K562 (cell line): ENCODE results near the gene CTSG. TPM values are rescaled to one million over a fixed set of nuclear protein-coding genes. Genes with fewer than 3 reads are reported as not detected.

ENCODE experiments used
- polyA plus RNA-seq, 8 experiments: library from polyadenylated mRNA; depleted of rRNA in 4 of 8; stranded (reverse) in 5 of 8; unstranded in 3 of 8; fragments of >200 nt; fragmentation: Nextera tagmentation in 2 of 8; fragmentation: Illumina TruSeq in 1 of 8; extraction: Ambion mirVana in 2 of 8; extraction: Trizol in 1 of 8; gene quantifications; 2 replicates each; pipeline versions ENCODE4 v1.2.1 to v1.2.3, GENCODE V29; 2011 to 2014; ENCODE audit warnings: inconsistent platforms in 1 of 8, missing spikeins in 1 of 8
- total RNA-seq, 7 experiments: library from RNA; depleted of rRNA in 6 of 7; stranded (reverse); fragments of >200 nt in 6 of 7; fragmentation: Illumina TruSeq in 2 of 7; extraction: Trizol in 2 of 7; gene quantifications; 2 replicates each; pipeline versions ENCODE4 v1.2.1 to v1.2.3, GENCODE V29; 2011 to 2021; ENCODE audit warnings: low replicate concordance in 1 of 7

Gene CTSG
- total and polyA plus RNA-seq, 9 of the 15 experiments (the other 6 are each of a cell fraction or from before 2014, with no cell fraction given) = not detected

Other genes with a start within 250 kb of the CTSG start
Only the 7 nearest of the 10 such genes appear.
- gene NYNRIN, start 177.2 kb downstream of the CTSG start, total RNA-seq (2014; rRNA removed) = 0.37 and 0.54 TPM in 2 replicates
- 0.22 TPM in 2 replicates for gene NYNRIN, start 177.2 kb downstream of the CTSG start, total RNA-seq (2014; rRNA removed; fragmentation: Illumina TruSeq; extraction: Trizol)
- 0.14 and 0.23 TPM in 2 replicates for gene NYNRIN, start 177.2 kb downstream of the CTSG start, total RNA-seq (2015; rRNA removed; fragmentation: Illumina TruSeq; extraction: Trizol)
- gene NYNRIN, start 177.2 kb downstream of the CTSG start, total RNA-seq (2021) = 1.2 and 1.9 TPM in 2 replicates
- gene NYNRIN, start 177.2 kb downstream of the CTSG start, polyA plus RNA-seq (2011; rRNA removed) = 1.2 TPM in 2 replicates
- 0.58 and 0.61 TPM in 2 replicates for gene NYNRIN, start 177.2 kb downstream of the CTSG start, polyA plus RNA-seq (2014; fragmentation: Illumina TruSeq; extraction: Trizol)
- gene NYNRIN, start 177.2 kb downstream of the CTSG start, polyA plus RNA-seq (2014; fragmentation: Nextera tagmentation; extraction: Ambion mirVana) = under 1 TPM; 0.04 to 0.06 TPM
- 0.28 and 0.47 TPM in 2 replicates for gene NYNRIN, start 177.2 kb downstream of the CTSG start, polyA plus RNA-seq (2014; rRNA removed)
- 0.05 and 0.20 TPM in 2 replicates for gene CBLN3, start 146.6 kb downstream of the CTSG start, total RNA-seq (2014; rRNA removed)
- 0.10 and 0.11 TPM in 2 replicates for gene CBLN3, start 146.6 kb downstream of the CTSG start, total RNA-seq (2014; rRNA removed; fragmentation: Illumina TruSeq; extraction: Trizol)
- 0.19 and 0.25 TPM in 2 replicates for gene CBLN3, start 146.6 kb downstream of the CTSG start, total RNA-seq (2015; rRNA removed; fragmentation: Illumina TruSeq; extraction: Trizol)
- gene CBLN3, start 146.6 kb downstream of the CTSG start, total RNA-seq (2021) = 0.44 and 0.67 TPM in 2 replicates
- gene CBLN3, start 146.6 kb downstream of the CTSG start, polyA plus RNA-seq (2011; rRNA removed) = 0.59 and 0.66 TPM in 2 replicates
- 0.30 and 0.32 TPM in 2 replicates for gene CBLN3, start 146.6 kb downstream of the CTSG start, polyA plus RNA-seq (2014; fragmentation: Illumina TruSeq; extraction: Trizol)
- under 1 TPM in 1 of 2 experiments, not detected in 1; 0.06 TPM for gene CBLN3, start 146.6 kb downstream of the CTSG start, polyA plus RNA-seq (2014; fragmentation: Nextera tagmentation; extraction: Ambion mirVana)
- 0.05 and 0.27 TPM in 2 replicates for gene CBLN3, start 146.6 kb downstream of the CTSG start, polyA plus RNA-seq (2014; rRNA removed)
- 18.6 and 26.9 TPM in 2 replicates for gene KHNYN, start 146.3 kb downstream of the CTSG start, total RNA-seq (2014; rRNA removed)
- 13.6 and 14.2 TPM in 2 replicates for gene KHNYN, start 146.3 kb downstream of the CTSG start, total RNA-seq (2014; rRNA removed; fragmentation: Illumina TruSeq; extraction: Trizol)
- 14.5 and 14.6 TPM in 2 replicates for gene KHNYN, start 146.3 kb downstream of the CTSG start, total RNA-seq (2015; rRNA removed; fragmentation: Illumina TruSeq; extraction: Trizol)
- 20.0 and 26.0 TPM in 2 replicates for gene KHNYN, start 146.3 kb downstream of the CTSG start, total RNA-seq (2021)
- gene KHNYN, start 146.3 kb downstream of the CTSG start, polyA plus RNA-seq (2011; rRNA removed) = 12.4 and 14.8 TPM in 2 replicates
- gene KHNYN, start 146.3 kb downstream of the CTSG start, polyA plus RNA-seq (2014; fragmentation: Illumina TruSeq; extraction: Trizol) = 14.1 and 18.3 TPM in 2 replicates
- 1 to 10 TPM in 1 of 2 experiments, under 1 TPM in 1; 0.76 to 1.8 TPM for gene KHNYN, start 146.3 kb downstream of the CTSG start, polyA plus RNA-seq (2014; fragmentation: Nextera tagmentation; extraction: Ambion mirVana)
- 14.4 and 16.5 TPM in 2 replicates for gene KHNYN, start 146.3 kb downstream of the CTSG start, polyA plus RNA-seq (2014; rRNA removed)
- 19.8 and 21.7 TPM in 2 replicates for gene SDR39U1, start 133.5 kb downstream of the CTSG start, total RNA-seq (2014; rRNA removed)
- 8.8 and 10.4 TPM in 2 replicates for gene SDR39U1, start 133.5 kb downstream of the CTSG start, total RNA-seq (2014; rRNA removed; fragmentation: Illumina TruSeq; extraction: Trizol)
- 17.7 and 18.2 TPM in 2 replicates for gene SDR39U1, start 133.5 kb downstream of the CTSG start, total RNA-seq (2015; rRNA removed; fragmentation: Illumina TruSeq; extraction: Trizol)
- gene SDR39U1, start 133.5 kb downstream of the CTSG start, total RNA-seq (2021) = 34.5 and 36.8 TPM in 2 replicates
- gene SDR39U1, start 133.5 kb downstream of the CTSG start, polyA plus RNA-seq (2011; rRNA removed) = 33.2 and 38.4 TPM in 2 replicates
- 27.8 and 40.9 TPM in 2 replicates for gene SDR39U1, start 133.5 kb downstream of the CTSG start, polyA plus RNA-seq (2014; fragmentation: Illumina TruSeq; extraction: Trizol)
- 10 to 100 TPM; 11.0 to 18.6 TPM for gene SDR39U1, start 133.5 kb downstream of the CTSG start, polyA plus RNA-seq (2014; fragmentation: Nextera tagmentation; extraction: Ambion mirVana)
- gene SDR39U1, start 133.5 kb downstream of the CTSG start, polyA plus RNA-seq (2014; rRNA removed) = 53.7 and 56.1 TPM in 2 replicates
- gene CMA1, start 68.0 kb downstream of the CTSG start, total RNA-seq (2014; rRNA removed) = not detected in 2 replicates
- not detected in 2 replicates for gene CMA1, start 68.0 kb downstream of the CTSG start, total RNA-seq (2014; rRNA removed; fragmentation: Illumina TruSeq; extraction: Trizol)
- gene CMA1, start 68.0 kb downstream of the CTSG start, total RNA-seq (2015; rRNA removed; fragmentation: Illumina TruSeq; extraction: Trizol) = not detected in 2 replicates
- gene CMA1, start 68.0 kb downstream of the CTSG start, total RNA-seq (2021) = not detected in 2 replicates
- not detected in 2 replicates for gene CMA1, start 68.0 kb downstream of the CTSG start, polyA plus RNA-seq (2011; rRNA removed)
- gene CMA1, start 68.0 kb downstream of the CTSG start, polyA plus RNA-seq (2014; fragmentation: Illumina TruSeq; extraction: Trizol) = not detected in 2 replicates
- not detected for gene CMA1, start 68.0 kb downstream of the CTSG start, polyA plus RNA-seq (2014; fragmentation: Nextera tagmentation; extraction: Ambion mirVana)
- not detected in 2 replicates for gene CMA1, start 68.0 kb downstream of the CTSG start, polyA plus RNA-seq (2014; rRNA removed)
- not detected in 2 replicates for gene GZMH, start 33.4 kb upstream of the CTSG start, total RNA-seq (2014; rRNA removed)
- gene GZMH, start 33.4 kb upstream of the CTSG start, total RNA-seq (2014; rRNA removed; fragmentation: Illumina TruSeq; extraction: Trizol) = not detected in 2 replicates
- not detected in 2 replicates for gene GZMH, start 33.4 kb upstream of the CTSG start, total RNA-seq (2015; rRNA removed; fragmentation: Illumina TruSeq; extraction: Trizol)
- not detected in 2 replicates for gene GZMH, start 33.4 kb upstream of the CTSG start, total RNA-seq (2021)
- not detected in 2 replicates for gene GZMH, start 33.4 kb upstream of the CTSG start, polyA plus RNA-seq (2011; rRNA removed)
- not detected in 2 replicates for gene GZMH, start 33.4 kb upstream of the CTSG start, polyA plus RNA-seq (2014; fragmentation: Illumina TruSeq; extraction: Trizol)
- not detected for gene GZMH, start 33.4 kb upstream of the CTSG start, polyA plus RNA-seq (2014; fragmentation: Nextera tagmentation; extraction: Ambion mirVana)
- not detected in 2 replicates for gene GZMH, start 33.4 kb upstream of the CTSG start, polyA plus RNA-seq (2014; rRNA removed)
- gene GZMB, start 57.9 kb upstream of the CTSG start, total RNA-seq (2014; rRNA removed) = not detected in 2 replicates
- gene GZMB, start 57.9 kb upstream of the CTSG start, total RNA-seq (2014; rRNA removed; fragmentation: Illumina TruSeq; extraction: Trizol) = not detected in 2 replicates
- gene GZMB, start 57.9 kb upstream of the CTSG start, total RNA-seq (2015; rRNA removed; fragmentation: Illumina TruSeq; extraction: Trizol) = 0.23 TPM in 1 of 2 replicates, not detected in the other
- 0.95 and 1.2 TPM in 2 replicates for gene GZMB, start 57.9 kb upstream of the CTSG start, total RNA-seq (2021)
- 0.08 TPM in 1 of 2 replicates, not detected in the other for gene GZMB, start 57.9 kb upstream of the CTSG start, polyA plus RNA-seq (2011; rRNA removed)
- not detected in 2 replicates for gene GZMB, start 57.9 kb upstream of the CTSG start, polyA plus RNA-seq (2014; fragmentation: Illumina TruSeq; extraction: Trizol)
- not detected for gene GZMB, start 57.9 kb upstream of the CTSG start, polyA plus RNA-seq (2014; fragmentation: Nextera tagmentation; extraction: Ambion mirVana)
- gene GZMB, start 57.9 kb upstream of the CTSG start, polyA plus RNA-seq (2014; rRNA removed) = 0.68 TPM in 1 of 2 replicates, not detected in the other